AG08395 (cell line): Measurements from ENCODE around the gene KANTR.
A peak's percentile ranks its signal among the peaks of the same experiment; 100 is the strongest.
"Not testable (repeated sequence)": the region's sequence is repeated elsewhere in the genome, so short reads cannot be mapped to it uniquely, and the experiment has no call there.

Experiments
- DNase-seq: peaks from one replicate; pipeline ENCODE4 v3.0.0; 2012; ENCODE audit warnings: mixed read lengths, low spot score

KANTR gene

DNA sequence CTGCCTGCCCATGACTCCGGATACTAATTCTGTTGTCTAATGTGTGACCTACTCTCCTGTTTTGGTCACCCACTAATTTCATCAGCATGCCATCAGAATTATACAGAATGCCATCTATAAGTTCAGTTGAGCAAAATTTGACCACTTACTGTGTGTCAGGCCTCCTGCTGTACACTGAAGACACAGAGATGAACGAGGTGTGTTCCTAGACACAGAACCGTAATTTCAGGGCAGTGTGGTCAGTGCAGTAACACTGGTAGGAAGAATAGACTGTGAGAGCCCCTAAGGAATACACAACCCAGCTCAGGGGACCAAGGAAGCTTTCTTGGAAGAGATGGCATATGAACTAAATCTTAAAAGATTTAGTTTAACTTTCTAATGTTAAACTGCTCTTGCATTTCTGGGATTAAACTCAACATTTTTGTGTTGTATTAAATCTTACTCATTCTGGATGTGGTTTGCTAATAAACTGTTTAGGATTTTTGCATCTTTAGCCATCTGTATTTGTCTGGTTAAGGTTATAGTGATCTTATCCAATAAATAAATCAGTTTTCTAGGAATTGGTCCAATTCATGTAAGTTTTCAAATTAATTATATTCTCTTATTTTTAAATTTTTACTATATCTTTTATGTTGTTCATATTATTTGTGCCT, 34.3 kb downstream of the KANTR start:
- DNase-seq, result peak; percentile 36

DNA sequence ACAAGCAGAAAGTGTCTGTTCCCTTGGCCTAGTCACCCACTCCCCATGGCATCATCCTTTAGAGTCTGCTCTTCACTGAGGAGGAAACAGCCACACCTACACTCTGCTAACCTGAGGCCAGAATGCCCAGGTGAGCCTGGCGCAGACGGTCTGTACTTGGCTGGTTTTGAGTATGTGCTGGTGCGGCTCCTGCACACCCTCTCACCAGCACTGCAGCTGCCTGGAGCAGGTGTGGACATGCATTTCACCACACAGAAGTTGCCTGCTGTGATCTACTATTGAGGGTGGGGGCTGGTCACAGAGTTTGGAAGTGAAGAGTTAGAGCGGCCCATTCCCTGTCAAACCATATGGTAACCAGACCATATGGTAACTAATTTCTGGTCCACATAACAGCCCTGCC, 39.5 kb downstream of the KANTR start:
- DNase-seq, result no peak

- DNase-seq, result no peak
Observed at GRCh38 chrX:53135581-53135980, 41.6 kb downstream of the KANTR start.

- no peak for DNase-seq
Observed at GRCh38 chrX:53153581-53153980, 59.6 kb downstream of the KANTR start.

DNA sequence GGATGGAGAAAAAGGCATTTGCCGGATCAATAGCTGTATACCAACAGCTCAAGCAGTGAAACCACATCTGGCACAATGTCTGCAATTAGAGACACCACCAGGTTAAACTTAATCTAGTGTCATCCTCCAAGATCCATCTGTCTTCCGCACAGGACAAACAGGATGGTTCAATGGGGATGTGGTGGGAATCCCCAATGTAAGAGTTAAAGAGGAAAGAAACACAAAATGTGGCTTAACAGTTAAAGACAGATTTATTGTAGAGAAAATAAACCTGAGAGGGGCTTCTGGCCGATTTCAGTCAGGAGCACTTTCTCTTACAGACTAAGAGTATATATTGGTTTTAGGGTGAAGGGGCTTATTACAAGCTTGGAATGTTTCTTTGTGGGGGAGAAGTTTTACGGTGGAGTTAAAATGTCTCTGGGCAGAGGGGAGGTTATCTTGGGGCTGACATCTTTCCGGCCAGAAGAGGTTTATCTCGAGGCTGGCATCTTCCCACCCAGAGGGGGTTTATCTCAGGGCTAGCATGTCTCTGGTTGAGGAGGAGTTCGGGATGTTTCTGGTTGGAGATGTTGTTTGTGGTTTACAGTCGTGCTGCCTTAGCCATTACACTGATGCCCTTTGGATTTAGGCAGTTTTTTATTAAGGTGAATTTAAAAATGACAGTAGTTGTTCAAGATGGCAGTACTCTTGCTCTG, 61.7 kb downstream of the KANTR start:
- no peak for DNase-seq

- no peak for DNase-seq
Observed at GRCh38 chrX:53156207-53156596, 62.3 kb downstream of the KANTR start.

DNA sequence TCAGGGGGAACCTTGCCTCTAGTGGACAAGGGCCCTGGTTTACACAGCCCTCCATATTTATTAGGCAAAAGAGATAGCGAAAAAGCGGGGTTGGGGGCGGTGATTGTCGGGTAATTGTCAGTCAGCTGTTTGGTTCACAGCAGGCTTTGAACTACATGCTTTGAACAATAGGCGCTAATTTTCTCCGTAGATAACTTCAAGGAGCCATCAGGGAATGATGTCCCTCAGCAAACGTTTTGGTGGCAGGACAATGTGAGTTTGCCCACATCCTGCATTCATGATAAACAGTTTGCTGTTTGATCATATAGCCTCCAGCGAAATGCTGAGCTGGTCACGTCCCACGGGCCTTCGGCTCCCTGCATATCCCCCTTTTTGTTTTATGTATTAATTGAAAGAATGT, 65.2 kb downstream of the KANTR start:
- no peak for DNase-seq

GRCh38 chrX:53160297-53160983, 66.5 kb downstream of the KANTR start:
- DNase-seq, result no peak

- no peak for DNase-seq
Observed at GRCh38 chrX:53163436-53163835, 69.5 kb downstream of the KANTR start.

GRCh38 chrX:53164566-53164965, 70.6 kb downstream of the KANTR start:
- DNase-seq, result not testable (repeated sequence)

DNA sequence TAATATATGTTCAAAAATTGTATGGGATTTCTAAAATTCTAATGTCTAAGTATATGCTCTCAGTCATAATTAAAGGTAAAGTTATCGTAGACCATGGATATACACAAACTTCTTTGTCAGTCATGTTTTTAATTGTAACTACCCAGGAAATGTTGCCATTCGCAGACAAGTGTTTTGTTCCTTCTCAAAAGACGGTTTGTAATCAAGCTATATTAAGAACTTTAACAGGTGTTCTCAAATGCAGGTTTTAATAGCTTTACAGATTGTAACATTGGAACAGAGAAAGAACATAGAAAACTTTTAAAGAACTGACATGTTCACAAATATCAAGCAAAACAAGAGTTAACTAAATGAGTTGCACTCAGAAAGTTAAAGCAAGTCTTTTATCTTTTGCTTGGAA, 72.2 kb downstream of the KANTR start:
- no peak for DNase-seq

DNA sequence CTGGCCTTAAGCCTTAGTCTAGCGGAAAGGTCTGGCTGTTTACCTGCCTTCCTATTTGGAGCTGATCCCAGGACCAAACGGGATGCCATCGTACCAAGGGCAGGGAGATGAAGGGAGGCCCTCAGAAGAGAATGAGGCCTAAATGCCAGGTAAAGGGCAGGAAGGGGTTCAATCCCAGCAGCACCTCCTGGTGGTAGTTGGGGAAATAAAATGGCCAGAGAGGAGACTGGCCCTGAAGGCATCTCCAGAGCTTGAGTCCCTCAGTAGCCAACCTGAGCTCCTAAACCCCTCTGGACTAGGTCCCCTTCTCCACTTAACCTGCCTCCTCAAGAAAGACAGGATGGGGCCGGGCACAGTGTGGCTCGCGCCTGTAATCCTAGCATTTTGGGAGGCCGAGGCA, 77.4 kb downstream of the KANTR start:
- no peak for DNase-seq
